AG04449 (cell line): ENCODE data around the gene TPSD1.
"Not testable (repeated sequence)": the region's sequence is repeated elsewhere in the genome, so short reads cannot be mapped to it uniquely, and the experiment has no call there.

Experiments
- CTCF ChIA-PET: fragments of 350-600 bp; formaldehyde crosslinking; extraction: SDS; loops from one replicate; lab custom pipeline; 2021; ENCODE audit warnings: antibody characterized with exemption; lab: Yijun Ruan, JAX
- POLR2A ChIA-PET: fragments of 400-600, 350-600 bp; formaldehyde crosslinking; extraction: SDS; loops from one replicate; lab custom pipeline; 2020; ENCODE audit warnings: antibody characterized with exemption, inconsistent platforms; lab: Yijun Ruan, JAX
- DNase-seq: peaks from one replicate; pipeline ENCODE4 v3.0.0-alpha.2; 2010; ENCODE audit warnings: low read depth, low spot score
- H3K4me3 ChIP-seq: 2 replicates; pipeline ENCODE4 v1.5.1; 2011; ENCODE audit warnings: low read depth, mild to moderate bottlenecking, control low read depth, low read length
- CTCF ChIP-seq: IDR thresholded peaks from one replicate; pipeline ENCODE4 v1.5.1; 2011; ENCODE audit warnings: mild to moderate bottlenecking, moderate library complexity, low read length, control low read depth, inconsistent platforms; ENCODE audit not compliant: insufficient read depth; ENCODE audit errors: missing control alignments

The TPSD1 gene

GRCh38 chr16:1288813-1289476 is 33.1 kb downstream of the TPSD1 start:
- no peak for DNase-seq
- no peak for TF ChIP-seq CTCF
- ChIA-PET POLR2A (no interaction called here), CTCF (no interaction called here)
- no peak overlapping the region for H3K4me3 ChIP-seq

- no peak for TF ChIP-seq CTCF
- ChIA-PET CTCF (interaction anchor here (1.5 to 1.9 kb wide), 3 partner anchors 11 to 15 kb away, joined by 6 to 10 read pairs (median 6); no protein-coding TSS in a partner anchor), POLR2A (no interaction called here)
- no peak for DNase-seq
- H3K4me3 ChIP-seq: no peak overlapping the region
These were observed 33.6 kb downstream of the TPSD1 start for GRCh38 chr16:1289477-1289866.

GRCh38 chr16:1290063-1290501 is 34.2 kb downstream of the TPSD1 start:
- H3K4me3 ChIP-seq: no peak overlapping the region
- CTCF ChIA-PET: interaction anchor here (1.5 to 1.9 kb wide), 3 partner anchors 10 to 15 kb away, joined by 6 to 10 read pairs (median 6); no protein-coding TSS in a partner anchor
- no peak for TF ChIP-seq CTCF
- DNase-seq: no peak
- POLR2A ChIA-PET: no interaction called here

- ChIA-PET POLR2A (interaction anchor here (0.6 kb wide), 1 partner anchor 321 kb away, joined by 3 read pairs; the partner anchor contains the start of gene IFT140), CTCF (interaction anchor here (1.5 to 1.9 kb wide), 3 partner anchors 9 to 14 kb away, joined by 6 to 10 read pairs (median 6); no protein-coding TSS in a partner anchor)
- no peak for DNase-seq
- no peak overlapping the region for H3K4me3 ChIP-seq
- TF ChIP-seq CTCF: no peak
These were observed 35.1 kb downstream of the TPSD1 start for GRCh38 chr16:1290860-1291575.

- no peak for DNase-seq
- POLR2A ChIA-PET: interaction anchor here (0.6 kb wide), 1 partner anchor 320 kb away, joined by 3 read pairs; the partner anchor contains the start of gene IFT140
- no peak for TF ChIP-seq CTCF
- CTCF ChIA-PET: no interaction called here
- H3K4me3 ChIP-seq: no peak overlapping the region
These were observed 35.7 kb downstream of the TPSD1 start for GRCh38 chr16:1291576-1291974.

- DNase-seq, CTCF ChIA-PET, POLR2A ChIA-PET: not testable (repeated sequence)
These were observed 36.3 kb downstream of the TPSD1 start for GRCh38 chr16:1292208-1292607.

GRCh38 chr16:1292808-1293207 is 36.9 kb downstream of the TPSD1 start:
- DNase-seq, POLR2A ChIA-PET, H3K4me3 ChIP-seq, CTCF ChIA-PET: not testable (repeated sequence)

More at GRCh38 chr16:1292208-1292607, 36.3 kb downstream of the TPSD1 start:
- not testable (repeated sequence) for H3K4me3 ChIP-seq
